K562 (cell line): ENCODE results near the gene NDUFA5. TPM values are rescaled to one million over a fixed set of nuclear protein-coding genes. Genes with fewer than 3 reads are reported as not detected.

Experiments used
- ATAC-seq: fragments of 200-7000 bp; cut with Tn5 transposase; 3 replicates; pipeline ENCODE4 v1.9.1; 2020; ENCODE audit warnings: moderate library complexity
- BruUV-seq: library from RNA; stranded (reverse); fragments of 400-500 nt; replicated peaks from 2 replicates; lab custom pipeline; 2021; lab: Mats Ljungman, UMichigan
- CTCF ChIA-PET: fragments of 300-600 bp; formaldehyde crosslinking; extraction: SDS; loops from one replicate; lab custom pipeline; 2021; ENCODE audit warnings: low intra/inter-chr PET ratio; lab: Yijun Ruan, JAX
- POLR2A ChIA-PET: fragments of 300-600, 350-650 bp; sonication (Branson Sonifier 250); formaldehyde crosslinking; extraction: SDS; loops from one replicate; lab custom pipeline; 2021; ENCODE audit warnings: antibody characterized with exemption, inconsistent platforms; lab: Yijun Ruan, JAX
- DNase-seq, 4 experiments: peaks; one replicate each; pipeline versions ENCODE4 v3.0.0 to v3.0.0-alpha.2; 2011 to 2018; ENCODE audit warnings: low spot score in 3 of 4, mixed read lengths in 3 of 4; ENCODE audit errors: extremely low read depth in 1 of 4
- FAIRE-seq: peaks from 2 replicates; lab custom pipeline; 2011; peaks lifted over from hg19 to GRCh38; lab: Jason Lieb, UNC
- H2AFZ ChIP-seq: 2 replicates; pipeline ENCODE4 v1.6.0; 2011; ENCODE audit warnings: low read depth, low read length, control low read depth, inconsistent platforms
- H3K27ac ChIP-seq: fragments of 200-600 bp; 3 replicates; pipeline ENCODE4 v1.8.0; 2011; ENCODE audit warnings: low read depth, mild to moderate bottlenecking, control low read depth, inconsistent platforms, low read length, moderate library complexity, mixed read lengths; ENCODE audit errors: extremely low read depth
- H3K27me3 ChIP-seq, 2 experiments: fragments of 300-600 bp in 1 of 2; 2 replicates in 1 of 2; 3 replicates in 1 of 2; pipeline versions ENCODE4 v1.6.0 to v1.8.0; 2011; ENCODE audit warnings: inconsistent platforms in 2 of 2, low read length in 2 of 2, mild to moderate bottlenecking in 1 of 2, mixed read lengths in 1 of 2, moderate library complexity in 1 of 2; ENCODE audit not compliant: control insufficient read depth in 2 of 2, insufficient read depth in 2 of 2
- H3K36me3 ChIP-seq: fragments of 300-600 bp; 3 replicates; pipeline ENCODE4 v1.8.0; 2011; ENCODE audit warnings: mild to moderate bottlenecking, low read length, inconsistent platforms; ENCODE audit not compliant: control insufficient read depth, insufficient read depth
- H3K4me1 ChIP-seq, 2 experiments: fragments of 200-600 bp in 1 of 2; replicated peaks in 1 of 2; 2 replicates in 1 of 2; 3 replicates in 1 of 2; pipeline versions ENCODE4 v1.5.1 to v1.8.0; 2011; ENCODE audit warnings: inconsistent platforms in 2 of 2, low read length in 2 of 2, mild to moderate bottlenecking in 1 of 2, mixed read lengths in 1 of 2, moderate library complexity in 1 of 2; ENCODE audit not compliant: control insufficient read depth in 2 of 2, insufficient read depth in 2 of 2
- H3K4me2 ChIP-seq: 2 replicates; pipeline ENCODE4 v1.6.1; 2011; ENCODE audit warnings: low read length, control low read depth, inconsistent platforms, mixed read lengths; ENCODE audit not compliant: insufficient read depth
- H3K4me3 ChIP-seq: fragments of 200-600 bp; sonication (generic), shearing (Covaris generic); 2 replicates; pipeline ENCODE4 v1.5.1; 2016; ENCODE audit warnings: control low read depth, inconsistent platforms
- H3K79me2 ChIP-seq: fragments of 200-600 bp; 3 replicates; pipeline ENCODE4 v1.8.0; 2011; ENCODE audit warnings: low read length, inconsistent platforms; ENCODE audit not compliant: control insufficient read depth, insufficient read depth
- H3K9ac ChIP-seq, 2 experiments: 2 replicates each; pipeline versions ENCODE4 v1.6.0 to v1.6.1; 2011; ENCODE audit warnings: low read depth in 2 of 2, low read length in 2 of 2, control low read depth in 1 of 2, inconsistent platforms in 1 of 2, mild to moderate bottlenecking in 1 of 2, mixed read lengths in 1 of 2; ENCODE audit not compliant: insufficient read depth in 1 of 2
- H3K9me1 ChIP-seq: one replicate; pipeline ENCODE4 v1.6.0; 2011; ENCODE audit warnings: inconsistent platforms, mild to moderate bottlenecking, low read length, moderate library complexity; ENCODE audit not compliant: control insufficient read depth, insufficient read depth
- H3K9me3 ChIP-seq: replicated peaks from 2 replicates; pipeline ENCODE4 v1.5.1; 2011; ENCODE audit warnings: low read depth, low read length, inconsistent platforms; ENCODE audit not compliant: control insufficient read depth, insufficient read depth
- H4K20me1 ChIP-seq: replicated peaks from 2 replicates; pipeline ENCODE4 v1.6.1; 2011; ENCODE audit warnings: low read length, inconsistent platforms, mixed read lengths; ENCODE audit not compliant: control insufficient read depth, insufficient read depth
- CTBP1 ChIP-seq: fragments of 450-650 bp; IDR thresholded peaks from 2 replicates; pipeline ENCODE4 v1.6.1; 2016; ENCODE audit warnings: borderline replicate concordance
- HMBOX1 ChIP-seq: sonication (generic); IDR thresholded peaks from 2 replicates; pipeline ENCODE4 v1.6.1; 2016
- NFE2 ChIP-seq: IDR thresholded peaks from 2 replicates; pipeline ENCODE4 v1.6.1; 2014; ENCODE audit warnings: antibody characterized with exemption, low read depth
- SOX6 ChIP-seq: fragments of 450-650 bp; IDR thresholded peaks from 2 replicates; pipeline ENCODE4 v1.6.1; 2014; ENCODE audit warnings: mild to moderate bottlenecking
- ZEB2 ChIP-seq: fragments of 450-650 bp; IDR thresholded peaks from 2 replicates; pipeline ENCODE4 v1.6.1; 2016
- WGBS: fragments of 100-300 bp; shearing (Covaris generic); methylation state at CpG from one replicate; pipeline ENCODE4 v1.1.6; 2016; ENCODE audit warnings: low coverage, mixed read lengths; ENCODE audit not compliant: insufficient coverage; ENCODE audit errors: missing lambda C conversion rate; 5-methylcytosine and 5-hydroxymethylcytosine counted together
- in situ Hi-C: fragments of 300-500 bp; cut with MboI; formaldehyde crosslinking; loops from 4 replicates; pipeline ENCODE4 v1.15.0; 2018; ENCODE audit warnings: inconsistent platforms, mixed read lengths
- intact Hi-C: fragments of 100-400 bp; cut with micrococcal nuclease; formaldehyde crosslinking; loops from 2 replicates; pipeline ENCODE4 v1.14.2; 2022
- polyA plus RNA-seq, 8 experiments: library from polyadenylated mRNA; depleted of rRNA in 4 of 8; stranded (reverse) in 5 of 8; unstranded in 3 of 8; fragments of >200 nt; fragmentation: Nextera tagmentation in 2 of 8; fragmentation: Illumina TruSeq in 1 of 8; extraction: Ambion mirVana in 2 of 8; extraction: Trizol in 1 of 8; gene quantifications; 2 replicates each; pipeline versions ENCODE4 v1.2.1 to v1.2.3, GENCODE V29; 2011 to 2014; ENCODE audit warnings: inconsistent platforms in 1 of 8, missing spikeins in 1 of 8
- total RNA-seq, 7 experiments: library from RNA; depleted of rRNA in 6 of 7; stranded (reverse); fragments of >200 nt in 6 of 7; fragmentation: Illumina TruSeq in 2 of 7; extraction: Trizol in 2 of 7; gene quantifications; 2 replicates each; pipeline versions ENCODE4 v1.2.1 to v1.2.3, GENCODE V29; 2011 to 2021; ENCODE audit warnings: low replicate concordance in 1 of 7
- TF ChIP-seq, protein P1 (sequence below), 2 experiments: IDR thresholded peaks in 1 of 2; conservative IDR thresholded peaks in 1 of 2; 2 replicates each; pipeline ENCODE4 v1.6.1; 2016; ENCODE audit warnings: low read depth in 2 of 2, mild to moderate bottlenecking in 1 of 2, missing compliant biosample characterization in 1 of 2, missing genetic modification characterization in 1 of 2, moderate library complexity in 1 of 2

The NDUFA5 gene
- total and polyA plus RNA-seq, 9 of the 15 experiments (the other 6 are each of a cell fraction or from before 2014, with no cell fraction given) = 155 to 677 (median 269) TPM

GRCh38 chr7:123569352-123570010 lies 11.9 kb upstream of the NDUFA5 start:
- H3K36me3 ChIP-seq = no peaks in the 10 kb centered on the region
- no peak overlapping the region for H3K27ac ChIP-seq
- H3K9ac ChIP-seq = no peak overlapping the region
- no peak for DNase-seq
- H3K79me2 ChIP-seq = no peaks in the 10 kb centered on the region
- 0 out of 2 replicates have a peak, but pooled peaks have one; percentile 7 for TF ChIP-seq NFE2
- peak; percentile 54 for TF ChIP-seq HMBOX1
- TF ChIP-seq ZEB2 = 0 out of 2 replicates have a peak, but pooled peaks have one; percentile 15
- peak; percentile 54; the same call in 1 of the 2 replicates for TF ChIP-seq SOX6
- TF ChIP-seq CTBP1 = no peak
- TF ChIP-seq, protein P1, sequence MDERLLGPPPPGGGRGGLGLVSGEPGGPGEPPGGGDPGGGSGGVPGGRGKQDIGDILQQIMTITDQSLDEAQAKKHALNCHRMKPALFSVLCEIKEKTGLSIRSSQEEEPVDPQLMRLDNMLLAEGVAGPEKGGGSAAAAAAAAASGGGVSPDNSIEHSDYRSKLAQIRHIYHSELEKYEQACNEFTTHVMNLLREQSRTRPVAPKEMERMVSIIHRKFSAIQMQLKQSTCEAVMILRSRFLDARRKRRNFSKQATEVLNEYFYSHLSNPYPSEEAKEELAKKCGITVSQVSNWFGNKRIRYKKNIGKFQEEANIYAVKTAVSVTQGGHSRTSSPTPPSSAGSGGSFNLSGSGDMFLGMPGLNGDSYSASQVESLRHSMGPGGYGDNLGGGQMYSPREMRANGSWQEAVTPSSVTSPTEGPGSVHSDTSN (CRISPR knock-in tag; IDR thresholded peaks at IDR 0.05; ENCODE audit: low read depth) = no peak
- TF ChIP-seq, protein P1 (tag; conservative IDR thresholded peaks at IDR 0.05; ENCODE audit: low read depth) = no peak
- TF ChIP-seq, all 486 proteins: peak for 4
- Histone ChIP-seq H3K4me2 (no peak overlapping the region; the same call in 1 of the 2 replicates), H3K9me3 (no peaks in the 10 kb centered on the region), H3K27me3 (no peaks in the 10 kb centered on the region), H4K20me1 (no peaks in the 10 kb centered on the region), H3K4me3 (no peak overlapping the region), H2AFZ (peak overlapping the region; percentile 79), H3K4me1 (peaks cover 0 to 7% of the 10 kb centered on the region in 2 experiments; a peak in 4 of 5 replicates), H3K9me1 (no peaks in the 10 kb centered on the region)
- POLR2A ChIA-PET = interaction anchor here (0.5 to 1.8 kb wide), 4 partner anchors 10 to 108 kb away, joined by 3 to 12 read pairs (median 4); partner anchors contain the start of gene NDUFA5
- CTCF ChIA-PET = no interaction called here
- WGBS = 4% methylated on average over 2 of the region's 2 CpGs
- no TSS peak for BruUV-seq
- FAIRE-seq = no peak
- in situ Hi-C loops = no loop called here
- ATAC-seq = peak; percentile 52
- intact Hi-C loops = no loop called here
